GM12878 (cell line): ENCODE results near the gene RARG. TPM values are rescaled to one million over a fixed set of nuclear protein-coding genes. Genes with fewer than 3 reads are reported as not detected.
"Not testable (repeated sequence)": the region's sequence is repeated elsewhere in the genome, so short reads cannot be mapped to it uniquely, and the experiment has no call there.

Experiments used
- ATAC-seq: fragments of 200-7000 bp; cut with Tn5 transposase; 3 replicates; pipeline ENCODE4 v1.9.1; 2020; ENCODE audit warnings: mild to moderate bottlenecking, moderate library complexity
- BruUV-seq: library from RNA; stranded (reverse); fragments of 400-500 nt; replicated peaks from 2 replicates; lab custom pipeline; 2021; lab: Mats Ljungman, UMichigan
- CTCF ChIA-PET: fragments of 300-600 bp; sonication (Branson Sonifier 250); formaldehyde crosslinking; extraction: SDS; loops from one replicate; lab custom pipeline; 2021; ENCODE audit warnings: inconsistent platforms; lab: Yijun Ruan, JAX
- POLR2A ChIA-PET: fragments of 350-600 bp; formaldehyde crosslinking; extraction: SDS; loops from one replicate; lab custom pipeline; 2021; ENCODE audit warnings: inconsistent platforms; lab: Charles Lee
- RAD21 ChIA-PET: fragments of 300-600 bp; sonication (Branson Sonifier 250); formaldehyde crosslinking; loops from one replicate; lab custom pipeline; 2023; ENCODE audit warnings: antibody characterized with exemption; ENCODE audit not compliant: unreplicated experiment; lab: Charles Lee
- SMC1A ChIA-PET: fragments of 300-600 bp; sonication (Branson Sonifier 250); formaldehyde crosslinking; loops from one replicate; lab custom pipeline; 2023; ENCODE audit not compliant: unreplicated experiment, uncharacterized antibody; lab: Charles Lee
- DNase-seq: peaks from one replicate; pipeline ENCODE4 v3.0.0-alpha.2; 2011; ENCODE audit warnings: low read depth, low spot score
- FAIRE-seq: peaks from 3 replicates; lab custom pipeline; 2011; peaks lifted over from hg19 to GRCh38; lab: Jason Lieb, UNC
- H2AFZ ChIP-seq: 2 replicates; pipeline ENCODE4 v1.6.0; 2011; ENCODE audit warnings: low read depth, low read length, control low read depth; ENCODE audit not compliant: control insufficient read depth
- H3K27ac ChIP-seq: 2 replicates; pipeline ENCODE4 v1.5.1; 2011; ENCODE audit warnings: control low read depth; ENCODE audit not compliant: control insufficient read depth, insufficient read depth
- H3K27me3 ChIP-seq, 2 experiments: replicated peaks in 1 of 2; 2 replicates each; pipeline versions ENCODE4 v1.6.0 to v1.6.1; 2011; ENCODE audit warnings: low read length in 1 of 2; ENCODE audit not compliant: control insufficient read depth in 2 of 2, insufficient read depth in 2 of 2
- H3K36me3 ChIP-seq, 2 experiments: 2 replicates each; pipeline ENCODE4 v1.5.1; 2011; ENCODE audit warnings: low read length in 1 of 2; ENCODE audit not compliant: control insufficient read depth in 2 of 2, insufficient read depth in 2 of 2
- H3K4me1 ChIP-seq: 2 replicates; pipeline ENCODE4 v1.6.1; 2011; ENCODE audit warnings: mild to moderate bottlenecking, low read length, moderate library complexity, mixed read lengths; ENCODE audit not compliant: control insufficient read depth, insufficient read depth
- H3K4me2 ChIP-seq: 2 replicates; pipeline ENCODE4 v1.6.0; 2011; ENCODE audit warnings: control low read depth; ENCODE audit not compliant: control insufficient read depth, insufficient read depth
- H3K4me3 ChIP-seq: fragments of 200-600 bp; sonication (generic); 2 replicates; pipeline ENCODE4 v1.5.1; 2016
- H3K79me2 ChIP-seq: 2 replicates; pipeline ENCODE4 v1.6.0; 2011; ENCODE audit warnings: low read length; ENCODE audit not compliant: control insufficient read depth, insufficient read depth
- H3K9ac ChIP-seq: 2 replicates; pipeline ENCODE4 v1.8.0; 2011; ENCODE audit warnings: low read length, control low read depth, mixed read lengths; ENCODE audit not compliant: control insufficient read depth, insufficient read depth
- H3K9me3 ChIP-seq: replicated peaks from 3 replicates; pipeline ENCODE4 v1.5.1; 2011; ENCODE audit warnings: mild to moderate bottlenecking, low read length; ENCODE audit not compliant: control insufficient read depth, insufficient read depth
- H4K20me1 ChIP-seq: 2 replicates; pipeline ENCODE4 v1.6.0; 2011; ENCODE audit not compliant: control insufficient read depth, insufficient read depth
- BCL11A ChIP-seq: IDR thresholded peaks from 2 replicates; pipeline ENCODE4 v1.6.1; 2011; ENCODE audit warnings: low read depth, low read length
- EGR1 ChIP-seq, 2 experiments: IDR thresholded peaks; 1 replicate in 1 of 2; 2 replicates in 1 of 2; pipeline ENCODE4 v1.6.1; 2011 to 2012; ENCODE audit warnings: low read depth in 2 of 2, low read length in 2 of 2, borderline replicate concordance in 1 of 2, mild to moderate bottlenecking in 1 of 2, moderate library complexity in 1 of 2
- IRF3 ChIP-seq: fragments of 450-650 bp; IDR thresholded peaks from 2 replicates; pipeline ENCODE4 v1.6.1; 2014; ENCODE audit warnings: mild to moderate bottlenecking
- NBN ChIP-seq: fragments of 450-650 bp; IDR thresholded peaks from 2 replicates; pipeline ENCODE4 v1.6.1; 2016
- RAD51 ChIP-seq: fragments of 450-650 bp; IDR thresholded peaks from 2 replicates; pipeline ENCODE4 v1.6.1; 2016; ENCODE audit warnings: moderate library complexity, mild to moderate bottlenecking, inconsistent platforms
- RBBP5 ChIP-seq: fragments of 200-600 bp; sonication (generic); conservative IDR thresholded peaks from 2 replicates; pipeline ENCODE4 v1.6.1; 2016
- TARDBP ChIP-seq: IDR thresholded peaks from 2 replicates; pipeline ENCODE4 v1.6.1; 2016; ENCODE audit warnings: borderline replicate concordance
- TCF7 ChIP-seq: IDR thresholded peaks from 2 replicates; pipeline ENCODE4 v1.6.1; 2014; ENCODE audit warnings: antibody characterized with exemption, borderline replicate concordance
- WGBS: methylation state at CpG from one replicate; pipeline ENCODE4 v1.1.6; 2016; ENCODE audit warnings: low lambda C conversion rate; ENCODE audit not compliant: insufficient replicate concordance, insufficient coverage; ENCODE audit errors: missing lambda C conversion rate; 5-methylcytosine and 5-hydroxymethylcytosine counted together
- in situ Hi-C: fragments of 300-500 bp; cut with MboI; formaldehyde crosslinking; loops from 9 replicates; pipeline ENCODE4 v1.14.3; 2018; ENCODE audit warnings: mixed read lengths
- intact Hi-C: fragments of 100-400 bp; cut with micrococcal nuclease; formaldehyde crosslinking; loops from one replicate; pipeline ENCODE4 v1.14.2; 2022; ENCODE audit not compliant: unreplicated experiment
- polyA plus RNA-seq, 11 experiments: library from polyadenylated mRNA; depleted of rRNA in 4 of 11; unstranded in 6 of 11; stranded (reverse) in 5 of 11; fragments of >200 nt; fragmentation: Nextera tagmentation in 4 of 11; fragmentation: Illumina TruSeq in 1 of 11; extraction: Ambion mirVana in 4 of 11; extraction: Trizol in 1 of 11; gene quantifications; 1 replicate in 1 of 11; 2 replicates in 10 of 11; pipeline versions ENCODE4 v1.2.1 to v1.2.3, GENCODE V29; 2011 to 2016; ENCODE audit warnings: inconsistent platforms in 2 of 11, missing spikeins in 2 of 11, low read depth in 1 of 11
- total RNA-seq, 4 experiments: library from RNA; depleted of rRNA in 3 of 4; stranded (reverse); fragments of >200 nt in 3 of 4; fragmentation: Illumina TruSeq in 1 of 4; extraction: Trizol in 1 of 4; gene quantifications; 2 replicates each; pipeline versions ENCODE4 v1.2.1 to v1.2.3, GENCODE V29; 2013 to 2021

RARG gene
- total and polyA plus RNA-seq, 10 of the 15 experiments (the other 5 are each of a cell fraction or from before 2014, with no cell fraction given) = 0.27 to 8.1 (median 4.1) TPM

GRCh38 chr12:53166837-53167236 is 65.2 kb downstream of the RARG start:
- no peak overlapping the region for H3K9ac ChIP-seq
- ChIA-PET RAD21 (no interaction called here), SMC1A (no interaction called here), CTCF (interaction anchor here (2.1 kb wide), 1 partner anchor 47 kb away, joined by 5 read pairs; no protein-coding TSS in a partner anchor), POLR2A (no interaction called here)
- H3K4me2 ChIP-seq = no peak overlapping the region
- no peaks in the 10 kb centered on the region for H3K9me3 ChIP-seq
- H3K27me3 ChIP-seq = no peaks in the 10 kb centered on the region
- H2AFZ ChIP-seq = no peak overlapping the region
- peaks cover 0 to 1% of the 10 kb centered on the region in 2 experiments; a peak in 1 of 4 replicates for H3K36me3 ChIP-seq
- H3K4me3 ChIP-seq = no peak overlapping the region
- no peaks in the 10 kb centered on the region for H3K79me2 ChIP-seq
- no TSS peak for BruUV-seq
- no peaks in the 10 kb centered on the region for H3K4me1 ChIP-seq
- no peak for TF ChIP-seq BCL11A
- TF ChIP-seq TCF7 = no peak
- TF ChIP-seq RBBP5 = no peak
- no peak for TF ChIP-seq TARDBP
- no peak for TF ChIP-seq RAD51
- TF ChIP-seq EGR1 (IDR thresholded peaks at IDR 0.05; ENCODE audit: borderline replicate concordance in 1 of 2, low read depth in 2 of 2, low read length in 2 of 2) = no peak
- no peak for TF ChIP-seq IRF3
- TF ChIP-seq NBN = no peak
- DNase-seq (no peak), FAIRE-seq (no peak), ATAC-seq (no peak)
- no peaks in the 10 kb centered on the region for H4K20me1 ChIP-seq
- no peak overlapping the region for H3K27ac ChIP-seq
- intact Hi-C loops = no loop called here
- in situ Hi-C loops = no loop called here

- ATAC-seq, H3K4me2 ChIP-seq, H3K9ac ChIP-seq, BruUV-seq, H3K4me3 ChIP-seq, H3K9me3 ChIP-seq, RAD21 ChIA-PET, POLR2A ChIA-PET, intact Hi-C loops, H4K20me1 ChIP-seq, H2AFZ ChIP-seq, FAIRE-seq, H3K79me2 ChIP-seq, H3K4me1 ChIP-seq, H3K36me3 ChIP-seq, H3K27me3 ChIP-seq, DNase-seq, H3K27ac ChIP-seq: not testable (repeated sequence)
- in situ Hi-C loops = loop anchor here (5.0 kb wide), 1 partner anchor 124 kb away; no protein-coding TSS in a partner anchor
- ChIA-PET SMC1A (interaction anchor here (0.6 to 5.5 kb wide), 6 partner anchors 13 to 174 kb away, joined by 3 to 39 read pairs (median 4); partner anchors contain the start of genes AAAS, CSAD and ZNF740), CTCF (interaction anchor here (1.0 to 8.3 kb wide), 7 partner anchors 10 to 124 kb away, joined by 3 to 188 read pairs (median 7); partner anchors contain the start of genes CSAD, ITGB7 and ZNF740)
- WGBS = 56% methylated on average over 2 of the region's 2 CpGs
Observed at GRCh38 chr12:53163008-53163407, 69.0 kb downstream of the RARG start.
